Testis (tissue), 2 donors: ENCODE data around the gene RAB3C.

Experiments
- CTCF ChIP-seq, 3 experiments: fragments of 450-650 bp in 2 of 3; fragments of 200-600 bp in 1 of 3; sonication (generic) in 1 of 3; IDR thresholded peaks; one replicate each; pipeline ENCODE4 v1.5.1; 2016 to 2019; ENCODE audit warnings: antibody characterized with exemption in 3 of 3, mild to moderate bottlenecking in 2 of 3, moderate library complexity in 1 of 3
- POLR2A ChIP-seq: fragments of 450-650 bp; IDR thresholded peaks from one replicate; pipeline ENCODE4 v1.6.1; 2017; ENCODE audit warnings: antibody characterized with exemption, mild to moderate bottlenecking, moderate library complexity

- TF ChIP-seq CTCF (IDR thresholded peaks at IDR 0.05) (no peak), POLR2A (no peak)
Measured at GRCh38 chr5:58680503-58680902, 97.6 kb downstream of the RAB3C start.
